ENCODE results near the gene PPARD. TPM values are rescaled to one million over a fixed set of nuclear protein-coding genes. Genes with fewer than 3 reads are reported as not detected.

The PPARD gene
- total RNA-seq, 4 donors from 2014 or later = 1.5 to 26.6 (median 7.8) TPM

- no peaks in the 10 kb centered on the region for H3K4me1 ChIP-seq
- no peaks in the 10 kb centered on the region for H3K27me3 ChIP-seq
- intact Hi-C loops (cut with DNase I; ENCODE audit: low total_unique reads) = loop anchor here (2.0 kb wide), 1 partner anchor 105 kb away; no protein-coding TSS in a partner anchor
- H3K9me3 ChIP-seq = no peaks in the 10 kb centered on the region
- TF ChIP-seq CTCF (IDR thresholded peaks at IDR 0.05) = no peak
- TF ChIP-seq POLR2A (IDR thresholded peaks at IDR 0.05) = no peak
- no peaks in the 10 kb centered on the region for H3K36me3 ChIP-seq
- no peak overlapping the region for H3K27ac ChIP-seq
- DNase-seq = no peak
- no peak overlapping the region for H3K4me3 ChIP-seq
These were observed 103.3 kb downstream of the PPARD start for GRCh38 chr6:35445691-35446090.

GRCh38 chr6:35448191-35448590 is 105.8 kb downstream of the PPARD start:
- DNase-seq = no peak
- intact Hi-C loops (cut with DNase I; ENCODE audit: low total_unique reads) = no loop called here
- H3K9me3 ChIP-seq = no peaks in the 10 kb centered on the region

GRCh38 chr6:35449287-35449881 is 107.0 kb downstream of the PPARD start:
- H3K4me3 ChIP-seq = no peak overlapping the region
- intact Hi-C loops (cut with DNase I; ENCODE audit: low total_unique reads) = no loop called here
- H3K4me1 ChIP-seq = no peaks in the 10 kb centered on the region
- H3K27ac ChIP-seq = no peak overlapping the region
- H3K9me3 ChIP-seq = no peaks in the 10 kb centered on the region
- no peak for DNase-seq
- H3K27me3 ChIP-seq = no peaks in the 10 kb centered on the region
- no peaks in the 10 kb centered on the region for H3K36me3 ChIP-seq
- TF ChIP-seq CTCF (IDR thresholded peaks at IDR 0.05) (peak; percentile 65 to 84 (median 72)), POLR2A (IDR thresholded peaks at IDR 0.05) (no peak)

More at GRCh38 chr6:35448191-35448590, 105.8 kb downstream of the PPARD start:
- H3K4me3 ChIP-seq = no peak overlapping the region
- no peaks in the 10 kb centered on the region for H3K36me3 ChIP-seq
- H3K27me3 ChIP-seq = no peaks in the 10 kb centered on the region
- H3K4me1 ChIP-seq = no peaks in the 10 kb centered on the region
- no peak for TF ChIP-seq CTCF (IDR thresholded peaks at IDR 0.05)
- TF ChIP-seq POLR2A (IDR thresholded peaks at IDR 0.05) = no peak
- H3K27ac ChIP-seq = no peak overlapping the region

GRCh38 chr6:35451354-35452182 is 109.2 kb downstream of the PPARD start:
- intact Hi-C loops (cut with DNase I; ENCODE audit: low total_unique reads) = no loop called here
- H3K4me3 ChIP-seq = peak overlapping the region; percentile 39 to 61
- H3K27me3 ChIP-seq = no peaks in the 10 kb centered on the region
- H3K27ac ChIP-seq = peak overlapping the region; percentile 79 to 82
- H3K9me3 ChIP-seq = no peaks in the 10 kb centered on the region
- TF ChIP-seq POLR2A (IDR thresholded peaks at IDR 0.05) (no peak), CTCF (IDR thresholded peaks at IDR 0.05) (no peak)
- DNase-seq = peak; percentile 34 to 60
- no peaks in the 10 kb centered on the region for H3K36me3 ChIP-seq
- H3K4me1 ChIP-seq = no peaks in the 10 kb centered on the region

Data from uterus (tissue), 4 donors.